Sigmoid colon (tissue), 7 donors: ENCODE data around the gene TMEM18. TPM values are rescaled to one million over a fixed set of nuclear protein-coding genes. Genes with fewer than 3 reads are reported as not detected.

Experiments
- DNase-seq: peaks from one replicate; pipeline ENCODE4 v3.0.0-alpha.2; 2019
- H3K27ac ChIP-seq, 4 donors: fragments of 200-600 bp; sonication (generic); one replicate each; pipeline ENCODE4 v1.5.1; 2016 to 2019; ENCODE audit warnings: mild to moderate bottlenecking in 1 of 4
- H3K27me3 ChIP-seq, 3 donors: fragments of 200-600 bp; sonication (generic); one replicate each; pipeline ENCODE4 v1.5.1; 2019; ENCODE audit warnings: mild to moderate bottlenecking in 1 of 3
- H3K36me3 ChIP-seq, 4 donors: fragments of 200-600 bp; sonication (generic); one replicate each; pipeline ENCODE4 v1.5.1; 2016 to 2019
- H3K4me1 ChIP-seq, 4 donors: fragments of 200-600 bp; sonication (generic); one replicate each; pipeline ENCODE4 v1.5.1; 2017 to 2019
- H3K4me3 ChIP-seq, 4 donors: fragments of 200-600 bp; sonication (generic); one replicate each; pipeline ENCODE4 v1.5.1; 2017 to 2019; ENCODE audit warnings: mild to moderate bottlenecking in 2 of 4, moderate library complexity in 1 of 4
- H3K9me3 ChIP-seq, 4 donors: fragments of 200-600 bp in 3 of 4; sonication (generic) in 3 of 4; one replicate each; pipeline versions ENCODE4 v1.5.1 to v1.6.1; 2013 to 2019
- EP300 ChIP-seq, 4 donors: sonication (generic); formaldehyde crosslinking; IDR thresholded peaks; one replicate each; pipeline ENCODE4 v1.6.1; 2017; ENCODE audit warnings: antibody characterized with exemption in 4 of 4
- POLR2A ChIP-seq, 2 donors: fragments of 450-650 bp; IDR thresholded peaks; one replicate each; pipeline ENCODE4 v1.6.1; 2016; ENCODE audit warnings: antibody characterized with exemption in 2 of 2, mild to moderate bottlenecking in 2 of 2, moderate library complexity in 2 of 2
- POLR2AphosphoS5 ChIP-seq, 4 donors: sonication (generic); formaldehyde crosslinking; IDR thresholded peaks; one replicate each; pipeline ENCODE4 v1.6.1; 2017; ENCODE audit warnings: antibody characterized with exemption in 4 of 4
- WGBS, 2 donors: extraction: QIAGEN DNeasy Blood & Tissue Kit; methylation state at CpG; one replicate each; pipeline ENCODE4 v1.1.7; 2013; 5-methylcytosine and 5-hydroxymethylcytosine counted together
- intact Hi-C: fragments of 100-400 bp; cut with DNase I; formaldehyde crosslinking; loops from one replicate; pipeline ENCODE4 v1.15.1; 2023
- polyA plus RNA-seq, 3 donors: library from polyadenylated mRNA; stranded (reverse); fragments of 200-250 nt; gene quantifications; one replicate each; pipeline ENCODE4 v1.2.3, GENCODE V29; 2013
- total RNA-seq, 4 donors: library from RNA; depleted of rRNA; stranded (reverse); fragments of >200 nt; gene quantifications; one replicate each; pipeline ENCODE4 v1.1.0, GENCODE V29; 2016
- TF ChIP-seq, protein P1 (sequence below), 4 experiments: fragments of 450-650 bp in 3 of 4; fragments of 200-600 bp in 1 of 4; IDR thresholded peaks; one replicate each; pipeline ENCODE4 v1.5.1; 2016 to 2019; ENCODE audit warnings: antibody characterized with exemption in 4 of 4, mild to moderate bottlenecking in 3 of 4, moderate library complexity in 2 of 4
- donor health status: healthy with polysubstance abuse.
- donor health status: Bipolar disorder and iron deficiency.
- donor health status: healthy.

Gene TMEM18
- total and polyA plus RNA-seq, 7 donors, result 10.6 to 26.8 (median 22.7) TPM

DNA sequence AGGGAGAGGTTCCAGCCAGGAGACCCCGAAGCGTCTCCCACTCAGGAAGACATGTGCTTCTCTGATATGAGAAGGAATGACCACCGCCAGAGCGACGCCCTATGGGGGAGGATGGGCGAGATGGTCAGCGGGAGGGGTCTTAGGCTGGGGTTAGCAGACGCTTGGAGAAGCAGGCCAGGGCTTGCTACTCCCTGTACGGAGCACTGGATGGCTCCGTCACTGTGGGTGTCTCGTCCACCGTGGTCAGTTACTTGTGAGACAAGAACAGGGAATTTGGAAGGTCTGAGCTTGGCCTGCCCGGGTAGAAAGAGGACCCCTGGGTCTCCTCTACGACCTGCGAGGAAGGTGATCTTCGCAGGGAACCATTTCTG is 39.8 kb downstream of the TMEM18 start:
- H3K4me3 ChIP-seq, result no peak overlapping the region
- DNase-seq, result peak; percentile 44

DNA sequence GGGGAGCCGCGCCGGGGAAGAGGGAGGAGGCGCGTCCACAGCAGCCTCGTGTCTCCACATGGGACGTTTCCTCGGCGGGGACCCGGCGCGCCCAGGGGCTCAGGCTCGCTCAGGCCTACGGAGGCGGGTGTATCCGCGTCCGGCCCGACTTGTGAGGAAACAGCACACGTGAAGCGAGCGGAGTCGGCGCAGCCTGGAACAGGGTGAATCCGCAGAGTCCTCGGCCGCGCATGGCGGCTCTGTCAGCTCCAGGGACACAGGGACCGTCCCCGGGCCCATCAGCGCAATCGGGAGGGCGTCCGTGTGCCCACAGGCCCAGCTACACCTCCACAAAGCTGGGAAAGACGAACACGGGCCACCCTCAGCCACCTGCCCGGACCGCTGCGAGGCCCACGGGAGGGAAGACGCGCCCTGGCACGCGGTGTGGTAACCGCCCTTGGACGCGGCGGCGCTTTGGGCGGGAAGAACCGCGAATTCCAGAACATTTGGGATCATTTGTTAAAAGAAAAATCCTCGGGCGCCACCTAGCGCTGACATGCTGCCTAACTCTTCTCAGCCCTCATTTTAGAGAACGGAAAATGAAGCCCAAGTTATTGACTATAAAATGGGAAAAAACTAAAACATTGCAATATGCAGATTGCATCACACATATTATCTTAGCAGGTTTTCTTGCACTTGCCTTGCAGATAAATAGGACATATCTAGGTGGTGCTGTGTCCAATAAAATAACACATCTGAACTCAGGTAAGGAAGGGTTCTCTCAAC is 40.4 kb downstream of the TMEM18 start:
- intact Hi-C loops, result no loop called here
- Histone ChIP-seq H3K9me3 (no peaks in the 10 kb centered on the region), H3K4me3 (peak overlapping the region in 3 of 4 donors; percentile 24 to 45 (median 42)), H3K27ac (no peak overlapping the region), H3K27me3 (no peaks in the 10 kb centered on the region), H3K4me1 (peaks cover 0 to 10% (median 7%) of the 10 kb centered on the region in 4 donors), H3K36me3 (no peaks in the 10 kb centered on the region)
- peak; percentile 77 for DNase-seq
- WGBS, 2 donors, result 21 to 40% methylated on average over 57 of the region's 57 CpGs
- TF ChIP-seq POLR2A (IDR thresholded peaks at IDR 0.05), result no peak
- TF ChIP-seq, protein P1, sequence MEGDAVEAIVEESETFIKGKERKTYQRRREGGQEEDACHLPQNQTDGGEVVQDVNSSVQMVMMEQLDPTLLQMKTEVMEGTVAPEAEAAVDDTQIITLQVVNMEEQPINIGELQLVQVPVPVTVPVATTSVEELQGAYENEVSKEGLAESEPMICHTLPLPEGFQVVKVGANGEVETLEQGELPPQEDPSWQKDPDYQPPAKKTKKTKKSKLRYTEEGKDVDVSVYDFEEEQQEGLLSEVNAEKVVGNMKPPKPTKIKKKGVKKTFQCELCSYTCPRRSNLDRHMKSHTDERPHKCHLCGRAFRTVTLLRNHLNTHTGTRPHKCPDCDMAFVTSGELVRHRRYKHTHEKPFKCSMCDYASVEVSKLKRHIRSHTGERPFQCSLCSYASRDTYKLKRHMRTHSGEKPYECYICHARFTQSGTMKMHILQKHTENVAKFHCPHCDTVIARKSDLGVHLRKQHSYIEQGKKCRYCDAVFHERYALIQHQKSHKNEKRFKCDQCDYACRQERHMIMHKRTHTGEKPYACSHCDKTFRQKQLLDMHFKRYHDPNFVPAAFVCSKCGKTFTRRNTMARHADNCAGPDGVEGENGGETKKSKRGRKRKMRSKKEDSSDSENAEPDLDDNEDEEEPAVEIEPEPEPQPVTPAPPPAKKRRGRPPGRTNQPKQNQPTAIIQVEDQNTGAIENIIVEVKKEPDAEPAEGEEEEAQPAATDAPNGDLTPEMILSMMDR (IDR thresholded peaks at IDR 0.05), result peak in 3 of 4 experiments; percentile 63 to 78 (median 77)

More for the DNA sequence above, 39.8 kb downstream of the TMEM18 start:
- H3K27me3 ChIP-seq, result no peaks in the 10 kb centered on the region
- peaks cover 0 to 10% (median 7%) of the 10 kb centered on the region in 4 donors for H3K4me1 ChIP-seq
- H3K9me3 ChIP-seq, result no peaks in the 10 kb centered on the region
- intact Hi-C loops, result no loop called here
- TF ChIP-seq EP300 (IDR thresholded peaks at IDR 0.05) (no peak), POLR2A (IDR thresholded peaks at IDR 0.05) (no peak), POLR2AphosphoS5 (IDR thresholded peaks at IDR 0.05) (no peak)
- TF ChIP-seq, protein P1 (IDR thresholded peaks at IDR 0.05), result no peak
- WGBS, 2 donors, result 72 to 73% methylated on average over 16 of the region's 16 CpGs
- H3K27ac ChIP-seq, result no peak overlapping the region
- H3K36me3 ChIP-seq, result no peaks in the 10 kb centered on the region

DNA sequence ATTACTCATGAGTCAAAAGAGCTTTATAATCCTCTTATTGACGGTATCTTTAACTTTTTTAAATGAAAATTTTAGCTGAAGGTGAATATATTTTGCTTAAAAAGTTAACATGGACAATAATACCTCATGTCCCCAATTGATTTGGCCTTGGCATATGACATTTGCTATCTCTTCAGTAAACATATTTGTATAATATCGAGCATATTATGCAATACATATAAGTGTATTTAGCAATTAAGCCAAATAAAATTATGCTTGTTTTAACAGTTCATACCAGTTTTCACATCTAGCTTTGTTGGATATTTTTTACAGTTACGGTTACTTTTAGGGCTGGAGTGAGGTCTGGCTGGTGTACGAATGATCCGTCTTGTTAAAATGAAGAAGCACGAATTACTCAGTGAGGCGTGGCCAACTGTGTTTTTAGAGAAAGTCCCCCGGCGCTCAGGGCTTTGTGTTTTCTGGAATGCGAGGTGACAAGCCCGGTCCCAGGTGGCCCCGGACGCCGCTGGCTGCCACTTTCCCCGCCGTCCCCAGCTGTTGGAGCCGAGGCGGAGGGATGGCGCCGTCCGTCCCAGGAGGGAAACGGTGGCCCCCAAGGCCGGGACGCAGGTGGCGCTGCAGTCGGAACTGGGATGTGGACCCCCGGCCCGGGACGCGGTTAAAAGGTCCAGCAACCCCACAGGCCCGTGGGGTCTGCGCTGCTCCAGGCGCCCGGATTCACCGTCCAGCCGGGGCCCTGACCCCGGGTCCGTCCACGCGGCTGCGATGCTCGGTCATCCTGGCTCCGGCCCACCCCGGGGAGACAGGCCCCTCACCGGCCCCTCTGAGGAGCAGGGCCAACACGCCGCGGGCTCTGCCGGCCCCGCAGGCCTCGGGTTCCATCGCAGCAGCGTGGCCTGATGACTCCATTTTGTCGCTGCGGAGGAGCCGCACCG is 41.3 kb downstream of the TMEM18 start:
- peaks cover 0 to 2% (median 0%) of the 10 kb centered on the region in 4 donors for H3K9me3 ChIP-seq
- 85 to 89% methylated on average over 57 of the region's 57 CpGs for WGBS, 2 donors
- intact Hi-C loops, result no loop called here
- peaks cover 0 to 10% (median 7%) of the 10 kb centered on the region in 4 donors for H3K4me1 ChIP-seq
- DNase-seq, result peak; percentile 54
- no peak for TF ChIP-seq EP300 (IDR thresholded peaks at IDR 0.05)
- TF ChIP-seq POLR2AphosphoS5 (IDR thresholded peaks at IDR 0.05), result no peak
- TF ChIP-seq, protein P1 (IDR thresholded peaks at IDR 0.05), result no peak
- no peak for TF ChIP-seq POLR2A (IDR thresholded peaks at IDR 0.05)
- no peaks in the 10 kb centered on the region for H3K27me3 ChIP-seq
- peak overlapping the region in 2 of 4 donors; percentile 42 to 45 for H3K4me3 ChIP-seq
- no peaks in the 10 kb centered on the region for H3K36me3 ChIP-seq
- H3K27ac ChIP-seq, result no peak overlapping the region

DNA sequence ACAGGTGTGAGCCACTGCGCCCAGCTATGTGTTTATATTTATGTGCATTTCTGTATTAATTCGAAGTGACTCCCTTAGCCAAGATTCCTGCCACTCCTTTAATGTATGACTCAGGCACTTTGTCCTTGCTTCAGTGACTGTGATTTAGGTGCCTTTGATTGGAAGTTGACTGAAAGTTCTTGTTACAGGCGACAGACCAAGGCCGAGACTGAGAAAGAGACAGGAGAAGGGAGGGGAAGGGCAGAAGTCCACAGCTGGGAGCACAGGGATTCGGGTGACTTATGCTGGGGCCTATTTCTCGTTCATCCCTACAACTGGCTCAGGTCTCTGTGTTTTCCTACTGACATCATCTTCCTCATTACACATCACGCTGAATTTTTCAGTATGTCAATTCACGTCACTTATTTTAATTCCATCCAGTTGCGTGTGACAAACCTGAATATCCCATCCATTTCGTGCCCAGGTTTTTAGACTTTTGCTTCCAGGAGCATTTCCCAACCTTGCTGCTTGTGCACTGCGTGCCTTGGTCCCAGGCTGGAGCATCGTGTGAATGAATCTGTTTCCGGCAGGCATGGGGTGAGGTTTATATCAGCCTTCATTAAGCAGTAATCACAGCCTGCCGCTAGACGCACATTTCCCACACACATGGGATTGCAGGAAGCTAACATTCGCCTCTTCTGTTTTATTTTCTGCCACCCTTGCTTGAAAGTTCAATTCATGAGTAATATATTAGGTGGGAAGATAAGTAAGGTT is 42.4 kb downstream of the TMEM18 start:
- TF ChIP-seq POLR2A (IDR thresholded peaks at IDR 0.05), result no peak
- no peak for TF ChIP-seq POLR2AphosphoS5 (IDR thresholded peaks at IDR 0.05)
- TF ChIP-seq EP300 (IDR thresholded peaks at IDR 0.05), result no peak
- TF ChIP-seq, protein P1 (IDR thresholded peaks at IDR 0.05), result no peak
- Histone ChIP-seq H3K9me3 (peaks cover 0 to 2% (median 0%) of the 10 kb centered on the region in 4 donors), H3K4me1 (peaks cover 0 to 10% (median 7%) of the 10 kb centered on the region in 4 donors), H3K36me3 (no peaks in the 10 kb centered on the region), H3K27ac (no peak overlapping the region), H3K4me3 (no peak overlapping the region), H3K27me3 (no peaks in the 10 kb centered on the region)
- WGBS, 2 donors, result 51 to 66% methylated on average over 16 of the region's 16 CpGs
- peak; percentile 43 for DNase-seq
- intact Hi-C loops, result no loop called here
